ENCODE results near the gene REEP3. TPM values are rescaled to one million over a fixed set of nuclear protein-coding genes. Genes with fewer than 3 reads are reported as not detected.

Gene REEP3
- total and polyA plus RNA-seq, 2 donors (not counting 1 experiment from before 2014, with no cell fraction given): 2.2 to 8.8 TPM

DNA sequence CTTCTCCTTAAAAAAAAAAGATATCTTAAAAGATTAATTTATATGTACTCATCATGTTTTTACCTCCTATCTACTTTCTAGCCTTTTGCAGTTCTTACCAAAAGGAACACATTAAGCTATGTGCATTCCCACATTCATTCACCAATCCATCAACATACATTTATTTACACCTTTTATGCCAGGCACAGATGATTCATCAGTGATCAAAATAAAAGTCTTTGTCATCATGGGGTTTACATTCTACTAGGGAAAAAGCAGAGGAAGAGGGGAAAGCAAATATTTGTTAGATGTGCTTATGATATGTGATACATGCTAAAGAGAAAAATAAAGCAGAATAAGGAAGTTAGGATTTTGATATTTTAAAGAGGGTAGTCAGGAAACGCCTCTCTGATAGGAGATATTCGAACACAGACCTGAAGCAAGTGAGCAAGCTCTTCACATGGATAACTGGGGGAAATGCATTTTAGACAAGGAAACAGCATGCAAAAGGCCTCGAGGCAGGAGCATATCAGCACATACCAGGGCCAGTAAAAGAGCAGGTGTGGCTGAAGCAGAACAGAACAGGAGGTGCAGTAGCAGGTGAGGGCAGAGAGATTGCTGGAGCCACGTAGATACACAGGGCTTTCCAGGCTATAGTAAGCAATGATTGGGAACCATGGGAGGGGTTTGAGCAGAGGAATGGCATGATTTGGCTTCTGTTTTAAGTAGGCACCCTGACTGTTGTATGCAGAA, 67.4 kb downstream of the REEP3 start:
- H3K4me3 Mint-ChIP-seq: no peak overlapping the region
- H3K4me3 ChIP-seq (ENCODE audit: control extremely low read depth in 1 of 5, extremely low read depth in 1 of 5, insufficient read depth in 1 of 5, low read depth in 2 of 5, low read length in 4 of 5): no peak overlapping the region
- no peaks in the 10 kb centered on the region for H3K27me3 Mint-ChIP-seq
- H3K27me3 ChIP-seq (replicated peaks in 1 of 4; ENCODE audit: control extremely low read depth in 1 of 4, control insufficient read depth in 3 of 4, insufficient read depth in 4 of 4, low read length in 3 of 4): no peaks in the 10 kb centered on the region
- no peaks in the 10 kb centered on the region for H3K4me1 Mint-ChIP-seq
- H4K20me1 ChIP-seq (ENCODE audit: control insufficient read depth, insufficient read depth, low read length, poor library complexity, severe bottlenecking): no peaks in the 10 kb centered on the region
- H3K9ac ChIP-seq (ENCODE audit: low read length): no peak overlapping the region
- no peaks in the 10 kb centered on the region for H3K9me3 ChIP-seq (ENCODE audit: control extremely low read depth in 1 of 3, control insufficient read depth in 2 of 3, insufficient read depth in 1 of 3, low read length in 2 of 3)
- peaks cover 19% of the 10 kb centered on the region for H3K79me2 ChIP-seq (ENCODE audit: control insufficient read depth, insufficient read depth, low read length)
- no peak overlapping the region for H3K27ac ChIP-seq (ENCODE audit: low read length in 2 of 2)
- intact Hi-C loops (cut with micrococcal nuclease): no loop called here
- no peaks in the 10 kb centered on the region for H3K9me3 Mint-ChIP-seq (ENCODE audit: insufficient read depth)
- H3K4me1 ChIP-seq (ENCODE audit: control insufficient read depth in 2 of 2, insufficient read depth in 2 of 2, low read length in 2 of 2): no peaks in the 10 kb centered on the region
- ChIA-PET CTCF (no interaction called here), POLR2A (no interaction called here)
- 82% methylated on average over 4 of the region's 4 CpGs for WGBS (ENCODE audit: insufficient coverage)
- H3K4me2 ChIP-seq (replicated peaks; ENCODE audit: low read depth, low read length, poor library complexity, severe bottlenecking): no peak overlapping the region
- TF ChIP-seq, protein P1, sequence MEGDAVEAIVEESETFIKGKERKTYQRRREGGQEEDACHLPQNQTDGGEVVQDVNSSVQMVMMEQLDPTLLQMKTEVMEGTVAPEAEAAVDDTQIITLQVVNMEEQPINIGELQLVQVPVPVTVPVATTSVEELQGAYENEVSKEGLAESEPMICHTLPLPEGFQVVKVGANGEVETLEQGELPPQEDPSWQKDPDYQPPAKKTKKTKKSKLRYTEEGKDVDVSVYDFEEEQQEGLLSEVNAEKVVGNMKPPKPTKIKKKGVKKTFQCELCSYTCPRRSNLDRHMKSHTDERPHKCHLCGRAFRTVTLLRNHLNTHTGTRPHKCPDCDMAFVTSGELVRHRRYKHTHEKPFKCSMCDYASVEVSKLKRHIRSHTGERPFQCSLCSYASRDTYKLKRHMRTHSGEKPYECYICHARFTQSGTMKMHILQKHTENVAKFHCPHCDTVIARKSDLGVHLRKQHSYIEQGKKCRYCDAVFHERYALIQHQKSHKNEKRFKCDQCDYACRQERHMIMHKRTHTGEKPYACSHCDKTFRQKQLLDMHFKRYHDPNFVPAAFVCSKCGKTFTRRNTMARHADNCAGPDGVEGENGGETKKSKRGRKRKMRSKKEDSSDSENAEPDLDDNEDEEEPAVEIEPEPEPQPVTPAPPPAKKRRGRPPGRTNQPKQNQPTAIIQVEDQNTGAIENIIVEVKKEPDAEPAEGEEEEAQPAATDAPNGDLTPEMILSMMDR (IDR thresholded peaks at IDR 0.05): no peak
- TF ChIP-seq EZH2 (IDR thresholded peaks at IDR 0.05; ENCODE audit: borderline replicate concordance, insufficient read depth, low read depth, low read length, poor library complexity, severe bottlenecking): no peak
- H2AFZ ChIP-seq (ENCODE audit: insufficient read depth, low read depth, low read length, poor library complexity, severe bottlenecking): no peak overlapping the region
- no peaks in the 10 kb centered on the region for H3K36me3 ChIP-seq (replicated peaks in 1 of 2; ENCODE audit: control extremely low read depth in 1 of 2, control insufficient read depth in 1 of 2, extremely low read depth in 1 of 2, insufficient read depth in 2 of 2, low read length in 1 of 2)
- DNase-seq: no peak
- H3K27ac Mint-ChIP-seq: no peak overlapping the region
- no peak for ATAC-seq (ENCODE audit: low read depth)

DNA sequence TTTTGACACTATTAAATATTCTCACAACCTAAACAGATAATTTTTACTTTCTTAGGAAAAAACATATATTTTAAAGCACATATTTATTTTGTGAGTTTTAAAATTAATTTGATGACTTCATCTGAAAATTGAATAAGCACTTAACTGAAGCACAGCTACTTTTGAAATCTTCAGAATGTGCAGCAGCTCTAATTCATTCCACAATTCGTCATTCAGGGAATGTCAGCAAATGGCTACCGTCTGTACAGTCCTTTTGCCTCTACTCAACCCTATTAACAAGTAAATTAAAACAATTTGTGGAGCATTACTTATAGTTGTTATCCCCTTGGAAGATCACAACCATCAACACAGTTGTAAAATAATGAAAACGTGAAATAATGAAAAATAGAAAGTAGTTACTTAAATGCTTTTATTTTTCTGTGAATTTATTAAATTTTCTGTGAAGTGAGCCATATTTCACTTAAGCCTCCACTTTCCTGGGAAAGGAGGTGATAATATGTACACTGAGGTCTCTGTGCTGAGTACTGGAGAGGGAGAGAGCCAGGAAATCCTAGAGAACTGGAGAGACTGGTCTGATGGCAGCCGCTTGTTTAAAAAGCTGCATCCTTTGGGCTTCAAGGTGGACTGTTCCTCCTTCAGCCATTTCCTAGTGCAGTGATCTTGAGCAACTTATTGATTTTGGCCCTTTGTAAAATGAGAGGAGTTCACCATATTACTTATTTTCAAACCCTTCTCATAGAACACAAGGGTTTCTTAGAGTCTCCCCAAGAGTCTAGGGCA, 70.6 kb downstream of the REEP3 start:
- Mint-ChIP-seq H3K27ac (no peak overlapping the region), H3K4me3 (no peak overlapping the region), H3K4me1 (no peaks in the 10 kb centered on the region), H3K9me3 (ENCODE audit: insufficient read depth) (no peaks in the 10 kb centered on the region), H3K27me3 (no peaks in the 10 kb centered on the region)
- intact Hi-C loops (cut with micrococcal nuclease): no loop called here
- H2AFZ ChIP-seq (ENCODE audit: insufficient read depth, low read depth, low read length, poor library complexity, severe bottlenecking): no peak overlapping the region
- H4K20me1 ChIP-seq (ENCODE audit: control insufficient read depth, insufficient read depth, low read length, poor library complexity, severe bottlenecking): no peaks in the 10 kb centered on the region
- peaks cover 0 to 4% of the 10 kb centered on the region in 2 experiments for H3K36me3 ChIP-seq (replicated peaks in 1 of 2; ENCODE audit: control extremely low read depth in 1 of 2, control insufficient read depth in 1 of 2, extremely low read depth in 1 of 2, insufficient read depth in 2 of 2, low read length in 1 of 2)
- ATAC-seq (ENCODE audit: low read depth) (no peak), DNase-seq (no peak)
- no CpG with 5 or more reads among the region's 4 CpGs for WGBS (ENCODE audit: insufficient coverage)
- no peaks in the 10 kb centered on the region for H3K4me1 ChIP-seq (ENCODE audit: control insufficient read depth in 2 of 2, insufficient read depth in 2 of 2, low read length in 2 of 2)
- H3K4me3 ChIP-seq (ENCODE audit: control extremely low read depth in 1 of 5, extremely low read depth in 1 of 5, insufficient read depth in 1 of 5, low read depth in 2 of 5, low read length in 4 of 5): no peak overlapping the region
- TF ChIP-seq EZH2 (IDR thresholded peaks at IDR 0.05; ENCODE audit: borderline replicate concordance, insufficient read depth, low read depth, low read length, poor library complexity, severe bottlenecking): no peak
- TF ChIP-seq, protein P1 (IDR thresholded peaks at IDR 0.05): no peak
- ChIA-PET POLR2A (no interaction called here), CTCF (no interaction called here)
- no peak overlapping the region for H3K9ac ChIP-seq (ENCODE audit: low read length)
- H3K27ac ChIP-seq (ENCODE audit: low read length in 2 of 2): no peak overlapping the region
- peaks cover 19% of the 10 kb centered on the region for H3K79me2 ChIP-seq (ENCODE audit: control insufficient read depth, insufficient read depth, low read length)
- no peaks in the 10 kb centered on the region for H3K9me3 ChIP-seq (ENCODE audit: control extremely low read depth in 1 of 3, control insufficient read depth in 2 of 3, insufficient read depth in 1 of 3, low read length in 2 of 3)
- H3K27me3 ChIP-seq (replicated peaks in 1 of 4; ENCODE audit: control extremely low read depth in 1 of 4, control insufficient read depth in 3 of 4, insufficient read depth in 4 of 4, low read length in 3 of 4): no peaks in the 10 kb centered on the region
- H3K4me2 ChIP-seq (replicated peaks; ENCODE audit: low read depth, low read length, poor library complexity, severe bottlenecking): no peak overlapping the region

All from B cell (primary cell).